OCI-LY3 (cell line): ENCODE measurements around the gene ENOPH1.

Experiments
- EZH2phosphoT487 ChIP-seq: fragments of 200-600 bp; shearing (Covaris generic); IDR thresholded peaks from 2 replicates; pipeline ENCODE4 v1.6.1; 2018; ENCODE audit warnings: antibody characterized with exemption, mixed run types, low read depth
- TF ChIP-seq, protein P1 (sequence below): fragments of 200-600, 300-600 bp; sonication (generic); IDR thresholded peaks from 2 replicates; pipeline ENCODE4 v1.5.1; 2014; ENCODE audit warnings: antibody characterized with exemption, low read length, low read depth

DNA sequence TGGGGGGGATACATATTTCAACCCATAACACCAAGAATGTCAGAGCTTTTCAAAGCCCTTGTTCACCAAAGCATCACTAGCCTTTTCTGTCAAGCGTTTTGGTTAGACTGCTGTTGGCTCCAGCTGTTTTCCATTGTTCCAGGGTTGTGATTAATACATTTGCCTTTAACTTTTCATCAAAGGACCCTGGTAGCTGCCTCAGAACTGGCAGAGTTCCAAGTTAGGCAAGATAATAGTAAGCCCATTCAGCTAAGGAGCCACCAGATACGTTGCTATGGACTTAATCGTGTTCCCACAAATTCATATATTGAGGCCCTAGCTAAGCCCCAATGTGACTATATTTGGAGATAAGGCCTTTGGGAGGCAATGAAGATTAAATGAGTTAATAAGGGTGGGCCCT is 37.1 kb downstream of the ENOPH1 start:
- TF ChIP-seq, protein P1, sequence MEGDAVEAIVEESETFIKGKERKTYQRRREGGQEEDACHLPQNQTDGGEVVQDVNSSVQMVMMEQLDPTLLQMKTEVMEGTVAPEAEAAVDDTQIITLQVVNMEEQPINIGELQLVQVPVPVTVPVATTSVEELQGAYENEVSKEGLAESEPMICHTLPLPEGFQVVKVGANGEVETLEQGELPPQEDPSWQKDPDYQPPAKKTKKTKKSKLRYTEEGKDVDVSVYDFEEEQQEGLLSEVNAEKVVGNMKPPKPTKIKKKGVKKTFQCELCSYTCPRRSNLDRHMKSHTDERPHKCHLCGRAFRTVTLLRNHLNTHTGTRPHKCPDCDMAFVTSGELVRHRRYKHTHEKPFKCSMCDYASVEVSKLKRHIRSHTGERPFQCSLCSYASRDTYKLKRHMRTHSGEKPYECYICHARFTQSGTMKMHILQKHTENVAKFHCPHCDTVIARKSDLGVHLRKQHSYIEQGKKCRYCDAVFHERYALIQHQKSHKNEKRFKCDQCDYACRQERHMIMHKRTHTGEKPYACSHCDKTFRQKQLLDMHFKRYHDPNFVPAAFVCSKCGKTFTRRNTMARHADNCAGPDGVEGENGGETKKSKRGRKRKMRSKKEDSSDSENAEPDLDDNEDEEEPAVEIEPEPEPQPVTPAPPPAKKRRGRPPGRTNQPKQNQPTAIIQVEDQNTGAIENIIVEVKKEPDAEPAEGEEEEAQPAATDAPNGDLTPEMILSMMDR: no peak
- no peak for TF ChIP-seq EZH2phosphoT487
